GM19438 (cell line): ENCODE measurements around the gene PLCD1.
A peak's percentile ranks its signal among the peaks of the same experiment; 100 is the strongest.

Experiments used
- ATAC-seq: cut with Tn5 transposase; IDR thresholded peaks from one replicate; pipeline ENCODE4 v1.9.1; 2021; ENCODE audit warnings: low read depth; ENCODE audit not compliant: unreplicated experiment

PLCD1 gene

DNA sequence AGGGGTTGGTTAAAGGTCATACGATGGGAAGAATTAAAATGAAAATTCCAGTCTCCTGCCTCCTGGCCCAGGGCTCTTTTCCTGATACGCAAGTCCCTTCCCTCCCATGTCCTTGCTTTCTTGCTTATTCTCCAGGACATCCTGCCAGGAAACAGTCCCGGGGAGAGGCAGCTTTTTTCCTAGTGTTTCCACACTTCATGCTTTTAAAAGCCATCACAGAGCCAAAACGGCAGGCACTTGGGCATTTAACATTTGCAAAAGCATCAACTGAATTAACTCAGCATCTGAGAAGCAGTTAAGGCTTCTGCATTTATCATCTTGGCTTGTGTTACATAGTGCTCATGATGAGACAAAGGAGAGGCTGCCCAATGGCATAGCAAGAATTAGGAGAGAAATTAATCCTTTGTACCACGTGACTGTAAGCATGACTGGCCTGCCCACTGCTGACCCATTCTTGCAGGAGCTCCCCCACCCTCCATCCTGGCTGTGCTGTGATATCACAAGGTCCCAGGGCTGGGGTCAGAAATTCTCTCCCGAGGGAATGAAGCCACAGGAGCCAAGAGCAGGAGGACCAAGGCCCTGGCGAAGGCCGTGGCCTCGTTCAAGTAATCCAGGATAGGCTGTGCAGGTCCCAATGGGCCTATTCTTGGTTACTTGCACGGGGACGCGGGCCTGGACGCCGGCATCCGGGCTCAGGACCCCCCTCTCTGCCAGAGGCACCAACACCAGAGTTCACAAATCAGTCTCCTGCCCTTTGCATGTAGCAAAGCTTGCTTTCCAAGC, 60.4 kb downstream of the PLCD1 start:
- no peak for ATAC-seq

DNA sequence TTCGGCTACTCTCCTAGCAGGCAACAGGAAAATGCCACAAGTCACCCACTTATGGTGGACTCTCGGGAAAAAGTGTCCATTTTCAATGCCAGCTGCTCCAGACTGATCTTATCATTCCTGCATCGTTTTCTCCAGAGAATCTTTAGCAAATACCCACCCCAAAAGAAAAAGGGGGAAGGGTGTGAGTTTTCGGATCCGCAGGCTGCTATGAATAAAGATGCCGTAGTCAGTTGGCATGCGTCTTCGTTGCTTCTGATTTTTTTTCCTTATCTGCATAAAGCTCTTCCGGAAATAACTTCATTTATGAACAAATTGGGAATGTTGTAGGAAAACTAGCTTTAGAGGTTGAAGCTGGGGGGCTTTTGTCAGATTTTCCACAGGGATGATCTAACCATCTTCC, 61.2 kb downstream of the PLCD1 start:
- ATAC-seq = no peak

- no peak for ATAC-seq
These were observed 62.1 kb downstream of the PLCD1 start for GRCh38 chr3:37967260-37967881.

DNA sequence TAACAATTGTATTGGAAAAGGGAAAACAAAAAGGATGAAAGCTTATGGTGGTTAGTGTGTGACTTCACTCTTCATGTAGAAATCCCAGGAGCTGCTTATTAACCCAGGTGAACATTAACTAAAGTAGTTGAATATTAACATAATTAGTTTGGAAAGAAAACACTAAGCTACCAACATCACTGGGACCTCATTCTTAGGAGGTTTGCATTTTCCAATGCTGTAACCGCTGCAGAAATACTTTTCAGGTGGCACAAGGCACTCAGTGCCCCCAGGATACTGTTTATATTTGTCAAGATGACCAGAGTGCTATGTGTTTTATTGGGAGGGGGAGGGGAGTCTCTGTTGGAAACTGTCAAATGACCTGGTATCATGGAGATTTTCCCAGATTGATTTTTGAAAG, 64.7 kb downstream of the PLCD1 start:
- ATAC-seq = no peak

DNA sequence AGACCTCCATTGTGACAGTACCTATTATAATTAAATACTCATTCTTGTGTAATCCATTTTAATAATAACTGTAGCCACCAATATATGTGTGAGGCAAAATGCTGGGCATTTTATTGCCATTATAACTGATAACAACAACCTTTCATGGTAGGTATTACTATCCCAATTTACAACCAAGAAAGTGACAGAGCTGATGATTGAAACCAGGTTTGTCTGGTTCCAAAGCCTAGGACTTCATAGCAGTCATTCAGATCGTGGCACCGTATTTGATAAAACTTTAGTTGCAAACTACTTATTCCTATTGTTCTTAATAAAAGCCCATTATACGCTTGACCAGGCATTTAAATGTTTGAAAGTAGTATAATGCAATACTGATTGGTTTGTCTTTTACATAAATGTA, 65.3 kb downstream of the PLCD1 start:
- no peak for ATAC-seq

- ATAC-seq = no peak
These were observed 65.8 kb downstream of the PLCD1 start for GRCh38 chr3:37963635-37964034.

GRCh38 chr3:37963016-37963415, 66.4 kb downstream of the PLCD1 start:
- no peak for ATAC-seq

GRCh38 chr3:37961622-37962431, 67.6 kb downstream of the PLCD1 start:
- no peak for ATAC-seq

- peak; percentile 35 for ATAC-seq
These were observed 71.9 kb downstream of the PLCD1 start for GRCh38 chr3:37957539-37957936.
